Mesendoderm (in vitro differentiated cells): ENCODE results near the gene FBXL7.
A peak's percentile ranks its signal among the peaks of the same experiment; 100 is the strongest.

Experiments
- DNase-seq: peaks from one replicate; pipeline ENCODE4 v3.0.0; 2013
- H2AK5ac ChIP-seq: 2 replicates; pipeline ENCODE4 v1.6.1; 2013; ENCODE audit warnings: low read length, inconsistent platforms
- H2BK120ac ChIP-seq: 2 replicates; pipeline ENCODE4 v1.6.1; 2013; ENCODE audit warnings: low read depth, mild to moderate bottlenecking, low read length, moderate library complexity, mixed read lengths
- H2BK15ac ChIP-seq: replicated peaks from 2 replicates; pipeline ENCODE4 v1.6.1; 2013; ENCODE audit warnings: low read depth, mild to moderate bottlenecking, moderate library complexity
- H2BK5ac ChIP-seq: 2 replicates; pipeline ENCODE4 v1.6.1; 2013; ENCODE audit warnings: low read length, inconsistent platforms
- H3K18ac ChIP-seq: 2 replicates; pipeline ENCODE4 v1.6.1; 2013; ENCODE audit warnings: mild to moderate bottlenecking, low read length, mixed read lengths
- H3K23ac ChIP-seq: one replicate; pipeline ENCODE4 v1.6.1; 2013; ENCODE audit warnings: low read length
- H3K27ac ChIP-seq: 2 replicates; pipeline ENCODE4 v1.5.1; 2013; ENCODE audit warnings: low read depth, mild to moderate bottlenecking, inconsistent platforms, low read length, moderate library complexity
- H3K27me3 ChIP-seq: 2 replicates; pipeline ENCODE4 v1.6.1; 2013; ENCODE audit warnings: low read length, control low read depth, mild to moderate bottlenecking, inconsistent platforms; ENCODE audit not compliant: insufficient read depth, poor library complexity
- H3K36me3 ChIP-seq: 2 replicates; pipeline ENCODE4 v1.6.1; 2013; ENCODE audit warnings: low read length, inconsistent platforms; ENCODE audit not compliant: control insufficient read depth, insufficient read depth
- H3K4ac ChIP-seq: one replicate; pipeline ENCODE4 v1.6.1; 2013; ENCODE audit warnings: low read depth, mild to moderate bottlenecking, low read length, moderate library complexity
- H3K4me1 ChIP-seq: 2 replicates; pipeline ENCODE4 v1.6.1; 2013; ENCODE audit warnings: low read depth, low read length, inconsistent platforms; ENCODE audit not compliant: control insufficient read depth
- H3K4me2 ChIP-seq: 2 replicates; pipeline ENCODE4 v1.6.1; 2013; ENCODE audit warnings: low read length
- H3K4me3 ChIP-seq: 2 replicates; pipeline ENCODE4 v1.5.1; 2013; ENCODE audit warnings: mild to moderate bottlenecking, low read length
- H3K56ac ChIP-seq: one replicate; pipeline ENCODE4 v1.6.1; 2013; ENCODE audit warnings: low read length
- H3K79me1 ChIP-seq: 2 replicates; pipeline ENCODE4 v1.6.1; 2013; ENCODE audit warnings: low read length, inconsistent platforms
- H3K79me2 ChIP-seq: 2 replicates; pipeline ENCODE4 v1.6.1; 2013; ENCODE audit warnings: mild to moderate bottlenecking, low read length; ENCODE audit not compliant: control insufficient read depth, insufficient read depth
- H3K9ac ChIP-seq: 2 replicates; pipeline ENCODE4 v1.6.1; 2013; ENCODE audit warnings: low read length, inconsistent platforms
- H4K5ac ChIP-seq: one replicate; pipeline ENCODE4 v1.6.1; 2013; ENCODE audit warnings: low read length
- H4K8ac ChIP-seq: one replicate; pipeline ENCODE4 v1.6.1; 2013; ENCODE audit warnings: low read depth, mild to moderate bottlenecking, control low read depth, low read length, moderate library complexity
- WGBS: extraction: QIAGEN DNeasy Blood & Tissue Kit; methylation state at CpG from one replicate; pipeline ENCODE4 v1.1.7; 2013; ENCODE audit warnings: low lambda C conversion rate, missing lambda C conversion rate; ENCODE audit not compliant: insufficient coverage; ENCODE audit errors: extremely low coverage; 5-methylcytosine and 5-hydroxymethylcytosine counted together

FBXL7 gene

DNA sequence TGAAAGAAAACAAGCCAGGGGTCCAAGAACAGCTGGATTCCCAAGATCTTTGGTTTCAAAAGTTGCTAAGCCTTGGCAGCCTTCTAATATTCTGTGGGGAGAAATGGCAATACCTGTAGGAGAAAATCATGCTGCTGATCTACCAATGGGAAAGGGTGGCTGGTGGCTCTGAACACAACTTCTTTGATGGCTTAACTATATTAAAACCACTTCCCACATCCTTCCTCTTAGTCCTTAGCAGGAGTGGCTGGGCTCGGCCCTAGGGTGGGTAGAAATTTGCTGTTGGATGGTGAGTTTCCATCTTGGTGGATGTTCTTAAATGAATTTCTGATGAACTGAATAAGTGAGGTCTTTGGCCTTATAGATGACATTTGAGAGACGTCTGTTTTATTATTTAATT, 19.5 kb upstream of the FBXL7 start:
- H3K9ac ChIP-seq: no peak overlapping the region
- no peak overlapping the region for H3K18ac ChIP-seq
- H2AK5ac ChIP-seq: no peak overlapping the region
- H3K27me3 ChIP-seq: no peaks in the 10 kb centered on the region
- no peak overlapping the region for H3K4me3 ChIP-seq
- H4K5ac ChIP-seq: no peak overlapping the region
- no peak overlapping the region for H3K27ac ChIP-seq
- H4K8ac ChIP-seq: no peak overlapping the region
- H3K79me1 ChIP-seq: no peaks in the 10 kb centered on the region
- H3K4me2 ChIP-seq: no peak overlapping the region
- DNase-seq: no peak
- H3K4me1 ChIP-seq: no peaks in the 10 kb centered on the region
- H3K36me3 ChIP-seq: no peaks in the 10 kb centered on the region
- H3K56ac ChIP-seq: no peak overlapping the region
- WGBS: no CpG with 5 or more reads among the region's 2 CpGs
- H2BK5ac ChIP-seq: no peak overlapping the region
- no peak overlapping the region for H2BK15ac ChIP-seq
- no peak overlapping the region for H3K23ac ChIP-seq
- H3K79me2 ChIP-seq: no peaks in the 10 kb centered on the region
- H3K4ac ChIP-seq: no peak overlapping the region
- no peak overlapping the region for H2BK120ac ChIP-seq

DNA sequence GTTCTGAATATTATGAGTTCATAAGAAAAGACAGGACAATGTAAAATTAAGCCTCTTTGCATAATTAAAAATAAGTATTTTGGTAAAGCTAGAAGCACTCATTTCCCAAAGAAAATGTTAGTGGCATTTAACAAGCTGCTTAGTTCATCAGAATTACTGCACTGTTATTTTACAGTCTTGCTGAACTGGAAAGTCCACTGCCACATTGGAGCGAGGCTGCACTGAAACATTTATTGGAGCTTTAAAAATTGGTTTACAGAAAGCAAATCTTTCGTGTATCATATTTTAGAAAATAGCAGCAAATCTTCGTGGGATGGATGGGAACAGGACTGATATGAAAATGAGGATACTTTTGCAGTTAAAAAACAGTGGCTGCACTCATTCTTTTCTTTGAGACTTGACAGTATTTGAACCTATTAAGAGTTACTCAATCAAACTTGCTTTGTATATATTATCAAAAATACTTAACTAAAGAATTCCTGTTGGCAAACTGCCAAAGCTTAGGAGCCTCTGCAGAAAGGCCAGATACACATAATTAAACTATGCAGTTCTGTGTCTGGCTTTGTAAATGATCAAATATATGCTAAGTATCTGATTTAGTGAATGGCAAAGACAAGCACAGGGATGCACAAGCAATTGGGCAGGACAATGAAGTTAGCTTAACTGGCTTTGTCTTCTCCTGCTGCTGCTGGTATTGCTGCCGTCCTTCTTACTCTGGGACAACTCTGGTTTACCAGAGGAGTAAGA, 16.5 kb upstream of the FBXL7 start:
- Histone ChIP-seq H2BK5ac (no peak overlapping the region), H3K27me3 (no peaks in the 10 kb centered on the region), H3K4ac (no peak overlapping the region), H3K36me3 (no peaks in the 10 kb centered on the region), H4K5ac (no peak overlapping the region), H3K79me2 (no peaks in the 10 kb centered on the region), H3K18ac (no peak overlapping the region), H2BK120ac (no peak overlapping the region), H4K8ac (no peak overlapping the region), H2BK15ac (no peak overlapping the region), H3K4me2 (no peak overlapping the region), H3K23ac (no peak overlapping the region), H3K56ac (no peak overlapping the region), H3K4me3 (no peak overlapping the region), H3K79me1 (no peaks in the 10 kb centered on the region), H3K27ac (no peak overlapping the region), H3K4me1 (no peaks in the 10 kb centered on the region), H3K9ac (no peak overlapping the region), H2AK5ac (no peak overlapping the region)
- no CpG with 5 or more reads among the region's 4 CpGs for WGBS
- DNase-seq: no peak

DNA sequence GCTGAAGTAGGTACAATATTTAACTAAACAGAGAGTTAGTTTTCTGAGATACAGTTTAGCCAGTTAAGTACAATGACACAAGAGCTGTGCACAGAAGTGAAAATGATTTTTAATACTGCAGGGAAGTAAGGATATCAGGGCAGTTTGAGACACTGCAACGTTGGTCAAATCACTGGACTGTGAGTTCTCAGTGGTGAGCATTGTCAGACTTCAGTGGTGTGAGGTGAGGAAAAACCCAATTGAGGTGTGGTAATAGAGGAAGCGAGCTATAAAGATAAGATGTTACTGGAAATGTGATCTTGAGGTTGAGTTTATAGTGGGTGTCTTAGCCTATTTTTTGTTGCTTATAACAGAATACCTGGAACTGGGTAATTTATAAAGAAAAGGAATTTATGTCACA, 12.8 kb upstream of the FBXL7 start:
- Histone ChIP-seq H3K4me3 (no peak overlapping the region), H3K18ac (no peak overlapping the region), H2BK15ac (no peak overlapping the region), H2BK5ac (no peak overlapping the region), H3K79me2 (no peaks in the 10 kb centered on the region), H3K79me1 (no peaks in the 10 kb centered on the region), H3K9ac (no peak overlapping the region), H3K27me3 (no peaks in the 10 kb centered on the region), H3K4me2 (no peak overlapping the region), H2AK5ac (no peak overlapping the region), H3K27ac (no peak overlapping the region), H4K8ac (no peak overlapping the region), H3K4me1 (no peaks in the 10 kb centered on the region), H3K23ac (no peak overlapping the region), H2BK120ac (no peak overlapping the region), H3K4ac (no peak overlapping the region), H3K56ac (no peak overlapping the region), H3K36me3 (no peaks in the 10 kb centered on the region), H4K5ac (no peak overlapping the region)
- WGBS: no CpG with 5 or more reads among the region's 2 CpGs
- DNase-seq: no peak

DNA sequence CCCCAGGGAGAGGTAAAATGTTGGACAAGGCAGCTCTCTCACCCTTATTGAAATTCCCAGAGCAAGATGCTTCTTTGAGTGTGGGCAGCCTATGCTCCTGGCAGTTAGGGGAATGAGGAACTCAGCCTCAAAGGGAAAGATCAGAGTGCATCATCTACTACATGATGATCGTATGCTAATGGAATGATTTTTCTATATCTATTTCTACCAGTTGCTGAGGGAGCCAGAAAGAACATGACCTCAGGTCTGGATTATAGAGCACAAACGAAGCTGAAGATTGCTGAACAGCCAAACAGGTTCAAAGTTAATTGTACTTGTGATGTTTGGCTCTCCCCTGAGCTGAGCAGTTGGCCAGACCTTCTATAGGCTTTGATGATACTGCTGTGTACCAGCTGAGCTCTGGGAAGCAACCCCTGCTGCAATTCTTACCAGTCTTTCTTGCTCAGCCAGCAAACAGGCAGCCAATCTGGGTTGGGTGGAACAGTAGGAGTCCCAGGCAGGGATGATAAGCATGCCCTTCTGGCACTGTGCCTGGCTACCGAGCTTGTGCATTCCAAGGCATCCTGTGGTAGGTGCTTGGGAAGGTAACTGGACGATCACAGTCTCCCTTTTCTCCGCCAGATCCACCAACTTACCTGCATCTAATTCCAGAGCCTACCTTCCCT, 10.3 kb upstream of the FBXL7 start:
- Histone ChIP-seq H3K27me3 (no peaks in the 10 kb centered on the region), H3K79me2 (no peaks in the 10 kb centered on the region), H3K9ac (no peak overlapping the region), H2AK5ac (no peak overlapping the region), H3K4ac (no peak overlapping the region), H3K4me1 (no peaks in the 10 kb centered on the region), H4K5ac (no peak overlapping the region), H3K79me1 (no peaks in the 10 kb centered on the region), H3K27ac (no peak overlapping the region), H2BK120ac (no peak overlapping the region), H3K4me3 (no peak overlapping the region), H3K23ac (no peak overlapping the region), H2BK15ac (no peak overlapping the region), H3K4me2 (no peak overlapping the region), H2BK5ac (no peak overlapping the region), H4K8ac (no peak overlapping the region), H3K56ac (no peak overlapping the region), H3K36me3 (no peaks in the 10 kb centered on the region), H3K18ac (no peak overlapping the region)
- peak; percentile 23 for DNase-seq
- WGBS: no CpG with 5 or more reads among the region's 5 CpGs

DNA sequence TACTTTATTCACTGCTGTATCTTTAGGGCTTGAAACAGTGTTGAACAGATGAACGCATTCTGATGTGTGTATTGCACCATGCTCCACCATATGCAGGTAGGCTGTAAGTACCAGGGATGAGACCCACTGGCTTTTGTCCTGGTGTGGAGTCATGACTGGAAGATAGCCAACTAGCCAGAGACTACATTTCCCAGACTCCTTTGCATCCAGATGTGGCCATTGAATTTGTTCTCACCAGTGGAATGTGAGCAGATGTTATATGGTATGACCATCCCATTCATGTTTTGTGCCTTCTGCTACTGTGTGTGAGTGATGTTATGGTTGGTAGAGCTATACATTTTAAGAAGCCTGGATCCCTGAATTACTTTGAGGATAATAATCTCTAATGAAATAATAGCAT, 7.4 kb upstream of the FBXL7 start:
- Histone ChIP-seq H4K8ac (no peak overlapping the region), H3K27ac (no peak overlapping the region), H4K5ac (no peak overlapping the region), H3K4me2 (no peak overlapping the region), H3K4me3 (no peak overlapping the region), H3K4me1 (no peaks in the 10 kb centered on the region), H3K56ac (no peak overlapping the region), H3K9ac (no peak overlapping the region), H3K27me3 (no peaks in the 10 kb centered on the region), H2BK5ac (no peak overlapping the region), H3K23ac (no peak overlapping the region), H3K79me1 (no peaks in the 10 kb centered on the region), H2AK5ac (no peak overlapping the region), H3K36me3 (no peaks in the 10 kb centered on the region), H3K79me2 (no peaks in the 10 kb centered on the region), H3K4ac (no peak overlapping the region), H3K18ac (no peak overlapping the region), H2BK120ac (no peak overlapping the region), H2BK15ac (no peak overlapping the region)
- no CpG with 5 or more reads among the region's 1 CpG for WGBS
- peak; percentile 19 for DNase-seq
